Stimulated activated CD4-positive, alpha-beta T cell treated with anti-CD3 and anti-CD28 coated beads, Interleukin-15, amount 100 ng/mL, for 48 hours (primary cell): ENCODE results near the gene RAB19.
"Not testable (repeated sequence)": the region's sequence is repeated elsewhere in the genome, so short reads cannot be mapped to it uniquely, and the experiment has no call there.

Experiments used
- DNase-seq, 2 donors: peaks; one replicate each; pipeline ENCODE4 v3.0.0-alpha.2; 2020; ENCODE audit warnings: low read depth in 2 of 2

RAB19 gene

DNA sequence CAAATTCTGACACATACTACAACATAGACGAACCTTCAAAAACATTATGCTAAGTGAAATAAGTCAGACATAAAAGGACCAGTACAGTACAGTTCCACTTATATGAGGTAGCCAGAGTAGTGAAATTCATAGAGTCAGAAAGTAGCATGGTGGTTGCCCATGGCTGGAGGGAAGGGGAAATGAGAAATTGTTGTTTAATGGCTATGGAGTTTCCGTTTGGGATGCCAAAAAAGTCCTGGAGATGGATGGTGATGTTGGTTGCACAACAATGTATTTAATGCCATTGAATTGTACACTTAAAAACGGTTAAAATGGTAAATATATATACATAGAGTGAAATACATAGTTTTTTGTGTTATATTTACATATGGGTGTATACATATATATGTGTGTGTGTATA is 3.5 kb upstream of the RAB19 start:
- DNase-seq: no peak

DNA sequence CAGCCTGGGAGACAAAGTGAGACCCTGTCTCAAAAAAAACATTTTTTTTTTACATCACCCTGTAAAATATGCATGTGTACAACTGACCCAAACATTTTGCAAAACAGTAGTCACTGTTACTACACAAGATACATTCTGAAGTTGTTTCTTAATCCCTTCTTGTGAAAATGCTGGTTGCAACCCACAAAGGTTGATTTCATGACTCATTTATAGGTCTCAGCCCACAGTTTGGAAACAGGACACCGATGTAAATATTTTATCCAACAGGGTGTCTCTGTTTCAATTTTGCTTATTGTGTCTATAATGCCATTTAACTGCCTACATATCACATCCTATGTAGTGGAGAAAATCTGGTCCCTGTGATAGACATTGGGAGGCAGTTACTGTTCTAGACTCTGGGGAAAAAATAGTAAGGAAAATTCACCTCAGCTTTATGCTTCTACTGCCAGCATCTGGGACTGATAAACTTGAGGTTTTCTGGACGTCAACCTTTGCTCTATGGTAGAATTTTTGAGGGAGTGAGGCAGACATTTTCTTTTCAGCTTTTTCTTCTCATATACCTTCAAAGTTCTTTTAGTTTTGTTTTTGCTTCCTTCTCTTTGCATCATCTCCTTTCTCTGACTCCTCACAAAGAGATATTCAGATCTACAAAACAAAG is 1.6 kb upstream of the RAB19 start:
- DNase-seq: no peak

DNA sequence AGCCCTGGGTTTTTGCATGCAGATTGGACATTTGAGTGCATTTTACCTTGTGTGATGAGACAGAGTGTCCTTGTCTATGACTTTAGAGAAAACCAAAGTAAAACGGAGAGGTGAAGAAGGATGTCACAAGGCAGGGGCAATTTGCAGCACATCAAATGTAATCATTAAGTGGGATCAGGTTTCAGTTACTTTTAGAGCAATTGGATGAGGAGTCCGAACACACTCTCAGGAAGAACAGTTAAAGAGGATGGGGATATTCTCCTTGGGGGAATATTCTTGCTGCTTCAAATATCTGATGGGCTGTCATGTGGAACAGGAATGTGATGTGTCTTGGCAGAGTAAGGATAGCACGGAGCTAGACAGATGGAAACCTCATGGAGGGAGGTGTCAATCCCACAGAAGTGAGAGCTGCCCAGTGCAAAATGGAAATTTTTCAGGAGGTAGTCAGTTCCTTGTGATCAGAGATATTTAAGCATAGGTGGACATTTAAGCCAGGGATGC is 757 bp downstream of the RAB19 start:
- no peak for DNase-seq

GRCh38 chr7:140415361-140415760 is 11.5 kb downstream of the RAB19 start:
- DNase-seq: no peak

DNA sequence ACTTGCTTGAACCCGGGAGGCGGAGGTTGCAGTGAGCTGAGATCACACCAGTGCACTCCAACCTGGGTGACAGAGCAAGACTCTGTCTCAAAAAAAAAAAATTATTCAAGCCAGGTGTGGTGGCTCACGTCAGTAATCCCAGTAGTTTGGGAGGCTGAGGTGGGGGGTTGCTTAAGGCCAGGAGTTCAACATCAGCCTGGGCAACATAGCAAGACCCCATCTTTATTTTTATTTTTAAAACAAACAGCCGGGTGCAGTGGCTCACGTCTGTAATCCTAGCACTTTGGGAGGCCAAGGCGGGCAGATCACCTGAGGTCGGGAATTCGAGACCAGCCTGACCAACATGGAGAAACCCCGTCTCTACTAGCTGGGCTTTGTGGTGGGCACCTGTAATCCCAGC is 12.0 kb downstream of the RAB19 start:
- not testable (repeated sequence) for DNase-seq

- DNase-seq: no peak
Observed at GRCh38 chr7:140416560-140416959, 12.7 kb downstream of the RAB19 start.

- no peak for DNase-seq
Observed at GRCh38 chr7:140417456-140418155, 13.7 kb downstream of the RAB19 start.

DNA sequence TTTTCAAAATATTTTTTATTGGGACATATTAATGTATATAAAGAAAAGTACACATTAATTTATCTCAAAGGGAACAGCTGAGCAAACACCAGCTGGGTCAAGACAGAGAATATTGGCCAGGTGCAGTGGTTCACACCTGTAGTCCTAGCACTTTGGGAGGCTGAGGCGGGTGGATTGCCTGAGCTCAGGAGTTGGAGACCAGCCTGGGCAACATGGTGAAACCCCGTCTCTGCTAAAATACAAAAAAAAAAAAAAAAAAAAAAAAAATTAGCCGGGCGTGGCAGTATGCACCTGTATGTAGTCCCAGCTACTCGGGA is 14.3 kb downstream of the RAB19 start:
- DNase-seq: not testable (repeated sequence)

DNA sequence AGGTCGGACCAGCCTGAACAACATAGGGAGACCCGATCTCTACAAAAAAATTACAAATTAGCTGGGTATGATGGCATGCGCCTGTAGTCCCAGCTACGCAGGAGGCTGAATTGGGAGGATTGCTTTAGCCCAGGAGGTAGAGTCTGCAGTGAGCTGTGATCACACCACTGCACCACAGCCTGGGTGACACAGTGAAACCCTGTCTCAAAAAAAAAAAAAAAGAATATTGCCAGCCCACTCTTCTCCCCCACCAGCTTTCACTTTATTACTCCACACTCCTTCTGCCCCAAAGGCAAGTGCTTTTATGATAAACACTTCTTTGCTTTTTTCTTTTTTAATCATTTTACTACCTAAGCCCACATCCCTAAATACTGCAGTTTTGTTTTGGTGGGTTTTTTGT is 14.8 kb downstream of the RAB19 start:
- DNase-seq: no peak

GRCh38 chr7:140421521-140421920 is 17.7 kb downstream of the RAB19 start:
- no peak for DNase-seq

- no peak for DNase-seq
Observed at GRCh38 chr7:140423501-140423900, 19.6 kb downstream of the RAB19 start.

DNA sequence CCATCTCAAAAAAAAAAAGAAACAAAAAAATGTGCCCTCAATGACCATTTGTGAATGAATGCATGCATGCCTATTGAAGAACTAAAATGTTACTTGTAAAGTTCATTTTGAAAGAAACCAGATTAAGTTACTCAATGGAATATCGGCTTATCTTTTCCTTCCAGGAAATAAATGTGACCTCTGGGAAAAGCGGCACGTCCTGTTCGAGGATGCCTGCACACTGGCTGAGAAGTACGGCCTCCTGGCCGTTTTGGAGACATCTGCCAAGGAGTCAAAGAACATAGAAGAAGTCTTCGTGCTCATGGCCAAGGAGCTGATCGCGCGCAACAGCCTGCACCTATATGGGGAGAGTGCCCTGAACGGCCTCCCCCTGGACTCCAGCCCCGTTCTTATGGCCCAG is 21.9 kb downstream of the RAB19 start:
- DNase-seq: no peak

- DNase-seq: no peak
Observed at GRCh38 chr7:140426130-140426529, 22.3 kb downstream of the RAB19 start.

GRCh38 chr7:140433396-140433795 is 29.5 kb downstream of the RAB19 start:
- no peak for DNase-seq

DNA sequence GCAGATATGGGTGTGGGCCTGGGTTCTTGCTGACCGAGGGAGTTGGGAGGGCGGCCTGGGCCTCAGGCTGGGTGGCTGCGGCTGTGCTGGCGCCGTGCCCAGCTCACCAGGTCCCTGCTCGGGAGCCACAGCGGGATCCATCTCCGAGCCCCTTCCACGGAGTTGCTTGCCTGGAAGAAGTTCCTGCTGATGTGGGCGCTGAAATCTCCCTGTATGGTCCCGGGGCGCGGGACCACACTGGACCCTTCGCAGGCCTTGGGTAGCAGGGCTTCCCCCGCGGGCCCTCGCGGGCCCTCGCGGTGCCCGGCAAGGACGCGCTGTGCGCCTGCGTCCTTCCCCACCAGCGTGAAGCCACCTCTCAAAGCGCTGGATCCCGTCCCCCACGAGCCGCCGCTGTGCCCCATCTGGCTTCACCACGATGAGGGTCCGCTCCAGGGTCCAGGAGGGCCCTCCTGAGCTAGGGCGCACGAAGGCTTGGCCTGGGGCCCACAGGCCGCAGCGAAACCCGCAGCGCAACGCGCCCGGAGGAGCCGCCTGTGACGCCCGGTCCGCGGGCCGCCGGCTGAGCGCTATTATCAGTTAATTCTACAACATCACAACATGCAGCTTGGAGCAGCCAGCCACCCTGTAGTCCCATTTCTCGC is 31.5 kb downstream of the RAB19 start:
- no peak for DNase-seq

- DNase-seq: no peak
Observed at GRCh38 chr7:140439359-140439758, 35.5 kb downstream of the RAB19 start.

DNA sequence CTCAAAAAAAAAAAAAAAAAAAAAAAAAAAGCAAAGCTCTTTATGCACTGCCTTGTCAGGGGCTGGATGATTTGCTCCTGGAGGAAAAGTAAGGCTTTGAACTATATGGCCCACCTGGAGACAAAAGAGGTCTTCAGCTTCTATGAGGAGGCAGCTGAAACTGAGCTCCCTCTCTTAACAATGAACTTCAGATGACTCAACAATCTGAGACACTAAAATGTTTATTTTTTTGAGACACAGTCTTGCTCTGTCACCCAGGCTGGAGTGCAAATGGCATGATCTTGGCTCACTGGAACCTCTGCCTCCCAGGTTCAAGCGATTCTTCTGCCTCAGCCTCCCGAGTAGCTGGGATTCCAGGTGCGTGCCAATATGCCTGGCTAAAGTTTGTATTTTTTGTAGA is 36.7 kb downstream of the RAB19 start:
- no peak for DNase-seq

GRCh38 chr7:140441519-140441918 is 37.7 kb downstream of the RAB19 start:
- DNase-seq: no peak

DNA sequence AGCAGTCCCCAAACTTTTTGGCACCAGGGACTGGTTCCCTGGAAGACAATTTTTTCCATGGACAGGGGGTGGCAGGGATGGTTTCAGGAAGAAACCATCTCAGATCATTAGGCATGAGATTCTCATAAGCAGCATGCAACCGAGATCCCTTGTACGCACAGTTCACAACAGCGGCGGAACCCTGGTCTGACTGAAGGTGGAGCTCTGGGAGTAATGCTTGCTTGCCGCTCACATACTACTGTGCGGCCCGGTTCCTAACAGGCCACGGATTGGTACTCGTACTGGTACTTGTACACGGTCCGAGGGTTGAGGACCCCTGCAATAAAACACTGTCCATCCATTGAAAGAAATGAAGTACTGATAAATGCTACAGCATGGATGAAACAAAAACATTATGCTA is 42.6 kb downstream of the RAB19 start:
- no peak for DNase-seq

DNA sequence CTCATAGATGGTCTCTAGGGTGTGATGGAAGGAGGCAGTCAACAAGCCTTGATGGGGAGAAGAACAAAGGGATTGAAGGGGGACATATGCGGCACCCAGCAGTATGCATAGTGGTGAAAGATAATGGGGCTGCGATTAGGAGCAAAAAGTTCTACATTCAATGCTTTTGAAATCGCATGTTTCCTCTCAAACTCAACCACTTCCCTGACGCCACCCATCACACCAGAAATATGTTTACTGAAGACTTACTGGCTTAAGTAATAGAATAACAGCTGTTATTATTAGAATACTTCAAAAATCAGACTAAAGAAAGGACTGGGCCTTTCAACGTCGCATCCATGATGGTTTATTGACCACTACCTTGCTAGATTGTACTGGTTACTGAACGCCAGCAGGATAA is 44.0 kb downstream of the RAB19 start:
- DNase-seq: no peak

DNA sequence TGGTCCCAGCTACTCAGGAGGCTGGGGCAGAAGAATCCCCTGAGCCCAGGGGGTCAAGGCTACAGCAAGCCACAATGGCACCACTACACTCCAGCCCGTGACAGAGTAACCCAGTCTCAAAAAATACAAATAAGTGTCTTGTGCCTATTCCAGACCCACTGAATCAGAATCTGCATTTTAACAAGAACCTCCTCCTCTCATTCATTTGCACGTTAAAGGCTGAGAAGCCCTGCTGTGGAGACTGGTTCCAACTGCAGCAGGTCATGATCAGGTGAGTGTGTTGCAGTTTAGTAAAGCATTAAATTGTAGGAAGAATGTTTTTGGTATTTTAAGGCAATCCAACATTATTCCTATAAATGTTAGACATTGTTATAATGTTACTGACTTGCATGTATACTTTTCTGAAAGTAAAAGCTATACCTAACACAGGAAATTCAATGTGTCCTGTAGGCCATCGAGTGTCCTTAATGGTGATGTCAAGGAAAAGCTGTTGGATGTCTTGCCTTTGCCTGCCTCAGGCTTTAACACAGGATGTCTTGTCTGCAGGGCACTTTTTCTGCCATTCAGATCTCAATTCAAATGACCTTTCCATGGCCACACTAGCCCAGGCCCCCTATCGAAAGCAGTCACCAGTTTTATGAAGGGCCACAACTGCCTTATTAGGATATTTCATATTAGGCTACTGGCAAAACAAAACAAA is 45.1 kb downstream of the RAB19 start:
- DNase-seq: no peak

GRCh38 chr7:140451716-140452115 is 47.9 kb downstream of the RAB19 start:
- no peak for DNase-seq

GRCh38 chr7:140453273-140453672 is 49.4 kb downstream of the RAB19 start:
- DNase-seq: no peak
